Lower lobe of right lung (tissue), 2 donors: ENCODE measurements around the gene HS6ST1. TPM values are rescaled to one million over a fixed set of nuclear protein-coding genes. Genes with fewer than 3 reads are reported as not detected.

Experiments used
- ATAC-seq, 2 donors: fragments of 200-7000 bp; cut with Tn5 transposase; one replicate each; pipeline ENCODE4 v1.9.1; 2020 to 2022; ENCODE audit warnings: mild to moderate bottlenecking in 2 of 2, moderate library complexity in 2 of 2
- DNase-seq: peaks from one replicate; pipeline ENCODE4 v3.0.0-alpha.2; 2020
- H3K27ac ChIP-seq: fragments of 200-600 bp; one replicate; pipeline ENCODE4 v1.8.0; 2022
- H3K27me3 ChIP-seq: fragments of 200-600 bp; one replicate; pipeline ENCODE4 v1.8.0; 2022; ENCODE audit warnings: low read depth
- H3K36me3 ChIP-seq: fragments of 200-600 bp; one replicate; pipeline ENCODE4 v1.8.0; 2022; ENCODE audit warnings: mild to moderate bottlenecking
- H3K4me1 ChIP-seq: fragments of 200-600 bp; one replicate; pipeline ENCODE4 v1.8.0; 2022
- H3K4me3 ChIP-seq: fragments of 200-600 bp; one replicate; pipeline ENCODE4 v1.8.0; 2022; ENCODE audit warnings: mild to moderate bottlenecking
- H3K9me3 ChIP-seq: fragments of 200-600 bp; one replicate; pipeline ENCODE4 v1.8.0; 2022
- intact Hi-C: fragments of 100-400 bp; cut with DNase I; formaldehyde crosslinking; loops from one replicate; pipeline ENCODE4 v1.11.0; 2022
- total RNA-seq: library from RNA; stranded (reverse); fragmentation: NEBNext Ultra II Directional; extraction: Animal tissue kit (Norgen Biotek cat#: 25700); gene quantifications from one replicate; pipeline ENCODE4 v1.2.1, GENCODE V29; 2021
- TF ChIP-seq, protein P1 (sequence below): fragments of 200-600 bp; IDR thresholded peaks from one replicate; pipeline ENCODE4 v1.8.0; 2022; ENCODE audit warnings: antibody characterized with exemption, mild to moderate bottlenecking
- donor health status: DM: no; HTN: yes; CAD: no; lungs with severe emphysema.

Gene HS6ST1
- total RNA-seq, 1 donor from 2014 or later, result 26.3 TPM

DNA sequence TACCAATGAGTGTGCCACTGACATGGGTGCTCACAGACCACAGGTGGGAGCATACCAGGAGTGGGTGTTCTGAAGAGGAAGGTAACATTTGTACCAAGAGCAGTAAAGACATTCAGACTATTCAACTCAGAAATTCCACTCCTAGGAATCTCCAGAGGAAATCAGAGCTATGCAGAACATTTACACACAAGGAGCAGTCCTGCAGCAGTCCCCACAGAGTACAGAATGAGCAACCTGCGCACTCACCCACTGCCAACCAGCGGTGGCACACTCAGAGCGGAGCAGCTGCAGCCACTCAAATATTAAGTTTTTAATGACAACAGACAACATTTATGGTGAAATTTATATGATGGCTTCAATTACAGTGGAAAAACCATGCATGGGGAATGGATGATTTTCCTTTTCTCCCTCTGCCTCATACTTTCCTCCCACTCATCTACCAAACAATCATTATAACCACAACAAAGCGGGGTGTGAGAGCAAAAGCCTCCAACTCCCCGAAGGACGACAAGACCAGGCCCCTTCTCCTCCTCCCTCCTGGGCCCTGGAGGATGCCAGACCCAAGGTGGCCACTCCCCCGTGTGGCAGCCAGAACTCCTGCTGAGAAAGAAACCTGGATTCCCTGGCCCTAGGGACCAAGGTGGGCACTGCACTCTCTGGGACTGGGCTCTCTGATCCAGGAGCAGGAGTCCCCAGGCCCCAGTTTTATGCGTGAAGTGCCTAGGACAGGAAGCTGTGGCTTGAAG lies 5.4 kb downstream of the HS6ST1 start:
- Histone ChIP-seq H3K27me3 (no peaks in the 10 kb centered on the region), H3K4me3 (no peak overlapping the region), H3K9me3 (no peaks in the 10 kb centered on the region), H3K4me1 (peaks cover 68% of the 10 kb centered on the region), H3K36me3 (peaks cover 9% of the 10 kb centered on the region), H3K27ac (no peak overlapping the region)
- TF ChIP-seq, protein P1, sequence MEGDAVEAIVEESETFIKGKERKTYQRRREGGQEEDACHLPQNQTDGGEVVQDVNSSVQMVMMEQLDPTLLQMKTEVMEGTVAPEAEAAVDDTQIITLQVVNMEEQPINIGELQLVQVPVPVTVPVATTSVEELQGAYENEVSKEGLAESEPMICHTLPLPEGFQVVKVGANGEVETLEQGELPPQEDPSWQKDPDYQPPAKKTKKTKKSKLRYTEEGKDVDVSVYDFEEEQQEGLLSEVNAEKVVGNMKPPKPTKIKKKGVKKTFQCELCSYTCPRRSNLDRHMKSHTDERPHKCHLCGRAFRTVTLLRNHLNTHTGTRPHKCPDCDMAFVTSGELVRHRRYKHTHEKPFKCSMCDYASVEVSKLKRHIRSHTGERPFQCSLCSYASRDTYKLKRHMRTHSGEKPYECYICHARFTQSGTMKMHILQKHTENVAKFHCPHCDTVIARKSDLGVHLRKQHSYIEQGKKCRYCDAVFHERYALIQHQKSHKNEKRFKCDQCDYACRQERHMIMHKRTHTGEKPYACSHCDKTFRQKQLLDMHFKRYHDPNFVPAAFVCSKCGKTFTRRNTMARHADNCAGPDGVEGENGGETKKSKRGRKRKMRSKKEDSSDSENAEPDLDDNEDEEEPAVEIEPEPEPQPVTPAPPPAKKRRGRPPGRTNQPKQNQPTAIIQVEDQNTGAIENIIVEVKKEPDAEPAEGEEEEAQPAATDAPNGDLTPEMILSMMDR, result peak; percentile 12
- ATAC-seq, result peak in 1 of 2 donors; percentile 1
- DNase-seq, result peak; percentile 40
- intact Hi-C loops, result no loop called here

DNA sequence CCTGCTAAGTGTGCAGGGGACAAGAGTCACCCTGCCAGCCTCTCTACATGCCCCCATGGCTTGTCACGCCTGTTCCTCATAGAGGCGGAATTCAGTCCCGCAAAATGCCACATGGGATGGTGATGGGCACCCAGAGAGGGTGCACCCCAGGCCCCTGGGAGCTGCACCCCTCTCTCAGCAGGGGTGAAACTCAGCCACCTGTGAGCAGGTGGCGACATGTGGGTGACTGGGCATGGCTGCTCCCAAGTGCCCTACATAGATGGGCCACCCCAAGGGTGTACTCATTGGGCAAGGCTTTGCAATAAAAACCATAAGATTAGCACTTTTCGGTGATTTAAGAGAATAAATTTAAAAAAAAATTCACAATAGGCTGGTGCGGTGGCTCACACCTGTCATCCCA lies 6.3 kb downstream of the HS6ST1 start:
- Histone ChIP-seq H3K27me3 (no peaks in the 10 kb centered on the region), H3K27ac (no peak overlapping the region), H3K4me1 (peaks cover 77% of the 10 kb centered on the region), H3K36me3 (peaks cover 9% of the 10 kb centered on the region), H3K9me3 (no peaks in the 10 kb centered on the region), H3K4me3 (no peak overlapping the region)
- intact Hi-C loops, result no loop called here
- ATAC-seq (no peak), DNase-seq (peak; percentile 28)
- TF ChIP-seq, protein P1, result no peak

DNA sequence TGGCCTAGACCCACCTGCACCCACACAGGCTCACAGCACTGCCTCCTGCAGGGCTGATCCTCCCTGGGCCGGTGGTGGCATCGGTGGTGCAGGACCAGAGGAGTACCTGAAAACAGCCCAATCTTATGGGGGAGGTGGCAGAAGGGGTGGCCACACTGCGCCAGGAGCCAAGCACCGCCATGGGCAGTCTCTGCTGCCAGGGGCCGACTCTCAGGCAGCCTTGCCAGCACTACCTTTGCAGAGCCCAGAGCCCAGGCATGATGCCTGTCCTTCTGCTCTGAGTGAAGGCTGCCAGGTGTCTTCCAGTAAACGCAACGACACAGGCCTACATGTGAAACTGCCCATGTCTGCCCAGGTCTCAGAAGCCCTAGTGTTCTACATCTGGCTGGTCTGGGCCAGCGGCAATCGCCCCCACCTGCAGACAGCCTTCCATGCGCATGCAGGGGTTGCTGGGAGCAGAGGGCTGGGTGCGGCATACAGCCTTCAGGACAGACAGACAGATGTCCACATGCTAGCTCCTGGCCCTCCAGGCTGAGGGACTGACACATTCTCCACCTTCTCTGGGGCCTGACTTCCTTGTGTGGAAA lies 6.8 kb downstream of the HS6ST1 start:
- ATAC-seq (no peak), DNase-seq (peak; percentile 35)
- Histone ChIP-seq H3K9me3 (no peaks in the 10 kb centered on the region), H3K36me3 (peaks cover 9% of the 10 kb centered on the region), H3K27me3 (no peaks in the 10 kb centered on the region), H3K4me3 (no peak overlapping the region), H3K27ac (no peak overlapping the region), H3K4me1 (peaks cover 77% of the 10 kb centered on the region)
- intact Hi-C loops, result no loop called here
- TF ChIP-seq, protein P1, result no peak

DNA sequence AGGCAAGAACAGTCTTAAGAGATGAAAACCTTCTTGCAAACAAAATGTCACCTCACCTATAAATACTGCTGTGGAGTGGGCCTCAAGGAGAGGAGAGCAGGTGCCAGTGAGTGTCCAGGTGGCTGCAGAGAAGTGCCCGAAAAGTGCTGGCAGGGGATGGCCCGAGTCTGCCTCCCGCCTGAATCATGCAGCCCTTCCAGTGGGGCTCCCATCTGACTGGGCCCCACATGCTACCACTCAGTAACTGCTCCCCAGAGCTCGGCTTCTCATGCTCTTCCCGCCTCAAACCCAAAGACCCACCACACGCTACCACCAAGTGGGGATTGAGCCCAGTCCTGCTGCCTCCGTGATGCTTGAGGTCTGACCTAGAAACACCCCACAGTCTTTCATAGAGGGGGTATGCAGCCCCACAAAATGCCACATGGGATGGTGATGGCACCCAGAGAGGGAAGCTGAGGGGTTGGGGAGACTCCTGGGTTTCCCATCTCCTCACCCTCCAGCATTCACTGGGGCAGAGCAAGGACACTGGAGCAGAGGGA lies 7.4 kb downstream of the HS6ST1 start:
- intact Hi-C loops, result no loop called here
- Histone ChIP-seq H3K27me3 (no peaks in the 10 kb centered on the region), H3K4me1 (peaks cover 79% of the 10 kb centered on the region), H3K27ac (no peak overlapping the region), H3K9me3 (no peaks in the 10 kb centered on the region), H3K36me3 (peaks cover 9% of the 10 kb centered on the region), H3K4me3 (no peak overlapping the region)
- TF ChIP-seq, protein P1, result no peak
- no peak for ATAC-seq
- no peak for DNase-seq

DNA sequence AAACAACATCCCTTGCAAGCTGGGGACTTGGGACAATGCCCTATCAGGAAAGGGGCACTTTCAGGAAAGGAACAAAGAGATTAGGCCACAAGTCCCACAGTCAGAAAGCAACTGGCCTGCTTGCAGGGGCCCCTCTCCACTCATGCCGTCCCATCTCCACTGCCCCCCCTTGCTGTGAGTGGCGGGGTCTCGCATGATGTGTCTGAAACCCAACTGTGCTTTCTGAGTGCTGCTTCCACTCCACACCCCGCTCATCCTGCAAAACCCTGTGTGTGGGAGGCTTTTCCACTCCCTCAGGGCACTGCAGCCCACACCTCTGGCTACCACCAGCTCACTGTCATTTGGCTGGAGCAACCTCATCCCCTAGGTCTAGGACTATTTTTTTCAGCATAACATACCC lies 7.9 kb downstream of the HS6ST1 start:
- Histone ChIP-seq H3K27ac (no peak overlapping the region), H3K36me3 (peaks cover 7% of the 10 kb centered on the region), H3K27me3 (no peaks in the 10 kb centered on the region), H3K4me1 (peaks cover 79% of the 10 kb centered on the region), H3K9me3 (no peaks in the 10 kb centered on the region), H3K4me3 (no peak overlapping the region)
- DNase-seq (peak; percentile 18), ATAC-seq (no peak)
- TF ChIP-seq, protein P1, result no peak
- intact Hi-C loops, result no loop called here
